Measurements from ENCODE around the gene PRKN.

PRKN gene

DNA sequence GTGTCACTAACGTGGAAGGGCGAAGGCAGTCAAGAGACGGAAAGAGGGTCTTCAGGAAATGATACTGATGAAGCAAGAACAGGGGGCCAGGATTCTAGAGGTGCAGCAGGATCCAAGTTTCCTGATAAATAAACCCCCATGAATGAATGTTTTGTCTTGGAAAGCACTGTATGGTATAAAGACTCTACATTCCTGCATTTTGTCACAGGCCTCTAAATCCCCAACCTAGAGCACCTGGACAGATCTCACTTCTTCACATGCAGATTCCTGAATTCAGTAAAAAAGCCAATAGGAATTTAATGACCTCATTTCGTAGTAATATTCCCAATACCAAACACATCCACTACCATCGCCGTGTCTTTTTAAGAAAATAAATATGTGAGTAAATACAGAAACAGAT is 577.8 kb downstream of the PRKN start:
- TF ChIP-seq POLR2A (IDR thresholded peaks at IDR 0.05; ENCODE audit: low read length) (no peak), GATA1 (IDR thresholded peaks at IDR 0.05; ENCODE audit: low read depth, low read length) (no peak)
- DNase-seq: no peak

DNA sequence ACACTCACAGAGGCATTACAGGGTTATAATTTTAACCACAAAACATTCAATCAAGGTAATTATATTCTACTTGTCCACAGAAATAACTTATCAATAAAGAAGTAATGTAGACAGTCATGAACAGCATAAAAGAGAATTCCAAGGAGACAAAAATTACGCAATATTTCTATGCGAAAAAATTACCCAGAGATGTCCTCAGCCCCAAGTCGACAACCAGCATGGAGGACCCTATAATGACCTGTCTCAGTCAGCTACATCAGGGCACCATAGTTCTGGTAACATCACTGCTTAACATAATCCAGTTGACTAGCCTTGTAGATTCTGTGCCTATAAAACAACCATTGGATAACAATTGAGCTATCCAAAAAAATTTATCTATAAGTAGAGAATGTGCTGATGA is 579.8 kb downstream of the PRKN start:
- DNase-seq: no peak
- TF ChIP-seq POLR2A (IDR thresholded peaks at IDR 0.05; ENCODE audit: low read length) (no peak), GATA1 (IDR thresholded peaks at IDR 0.05; ENCODE audit: low read depth, low read length) (no peak)

DNA sequence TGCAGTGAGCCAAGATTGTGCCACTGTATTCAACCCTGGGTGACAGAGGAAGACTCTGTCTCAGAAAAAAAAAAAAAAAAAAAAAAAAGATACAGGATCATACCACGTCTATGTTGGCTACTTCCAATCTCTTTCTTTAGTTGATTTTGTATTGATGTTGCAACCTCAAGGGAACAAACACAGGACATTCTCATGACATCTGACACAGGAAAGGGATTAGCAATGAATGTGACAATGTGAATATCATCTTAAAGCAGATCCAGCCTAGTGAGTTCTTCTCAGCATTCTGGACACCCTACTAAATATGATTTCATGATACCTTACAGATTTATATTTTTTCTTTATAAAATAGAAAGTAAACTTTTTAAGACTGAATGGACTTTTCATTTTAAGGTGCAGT is 580.3 kb downstream of the PRKN start:
- no peak for TF ChIP-seq GATA1 (IDR thresholded peaks at IDR 0.05; ENCODE audit: low read depth, low read length)
- TF ChIP-seq POLR2A (IDR thresholded peaks at IDR 0.05; ENCODE audit: low read length): no peak
- no peak for DNase-seq

DNA sequence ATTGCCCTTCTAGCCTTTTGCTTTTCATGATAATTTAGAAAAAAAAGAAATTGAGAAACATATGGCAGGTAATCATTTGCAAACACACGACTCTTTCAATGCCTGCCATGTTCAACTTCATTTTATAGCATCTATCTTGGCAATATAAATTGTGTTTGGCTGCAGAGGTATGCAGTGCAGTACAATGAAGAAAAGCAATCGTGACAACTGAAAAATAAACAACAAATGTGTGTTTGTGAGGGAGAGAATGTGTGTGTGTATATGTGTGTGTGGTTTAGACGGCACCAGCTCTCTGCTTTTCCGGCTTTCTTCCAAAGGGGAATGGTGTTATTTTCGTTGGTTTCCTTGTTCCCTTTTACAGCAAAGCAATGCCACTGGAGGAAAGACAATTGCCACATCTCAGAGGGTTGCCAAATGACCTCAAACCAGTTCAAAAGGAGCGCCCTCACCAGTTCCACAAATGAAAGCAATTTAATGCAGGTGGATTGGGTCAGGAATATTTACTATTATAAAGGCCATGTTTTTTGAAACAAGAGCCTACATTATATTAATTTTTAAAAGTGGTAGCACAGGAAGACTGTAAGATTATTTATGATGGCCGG is 587.2 kb downstream of the PRKN start:
- DNase-seq: no peak
- TF ChIP-seq POLR2A (IDR thresholded peaks at IDR 0.05; ENCODE audit: low read length) (no peak), GATA1 (IDR thresholded peaks at IDR 0.05; ENCODE audit: low read depth, low read length) (no peak)

DNA sequence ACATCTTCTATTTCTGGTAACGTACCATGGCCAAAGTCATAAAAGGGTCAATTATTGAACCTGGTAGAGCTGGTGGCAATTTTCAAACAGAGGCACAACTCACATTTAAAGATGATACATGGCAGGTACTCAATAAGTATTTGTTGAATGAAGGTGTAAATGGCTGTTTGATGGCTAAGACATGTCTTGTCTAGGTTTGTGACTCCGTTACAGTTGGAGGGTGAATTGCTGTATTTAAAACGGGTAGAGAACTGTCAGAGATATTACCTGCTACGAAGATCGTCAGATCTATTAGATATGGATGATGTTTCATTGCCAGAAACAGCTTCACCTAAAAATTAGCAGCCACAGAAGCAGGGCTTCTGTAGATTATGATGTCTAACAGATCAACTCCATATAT is 601.9 kb downstream of the PRKN start:
- TF ChIP-seq POLR2A (IDR thresholded peaks at IDR 0.05; ENCODE audit: low read length) (no peak), GATA1 (IDR thresholded peaks at IDR 0.05; ENCODE audit: low read depth, low read length) (no peak)

GRCh38 chr6:162124710-162125435 is 602.7 kb downstream of the PRKN start:
- no peak for DNase-seq
- TF ChIP-seq POLR2A (IDR thresholded peaks at IDR 0.05; ENCODE audit: low read length) (no peak), GATA1 (IDR thresholded peaks at IDR 0.05; ENCODE audit: low read depth, low read length) (no peak)

More for the DNA sequence above, 601.9 kb downstream of the PRKN start:
- no peak for DNase-seq

DNA sequence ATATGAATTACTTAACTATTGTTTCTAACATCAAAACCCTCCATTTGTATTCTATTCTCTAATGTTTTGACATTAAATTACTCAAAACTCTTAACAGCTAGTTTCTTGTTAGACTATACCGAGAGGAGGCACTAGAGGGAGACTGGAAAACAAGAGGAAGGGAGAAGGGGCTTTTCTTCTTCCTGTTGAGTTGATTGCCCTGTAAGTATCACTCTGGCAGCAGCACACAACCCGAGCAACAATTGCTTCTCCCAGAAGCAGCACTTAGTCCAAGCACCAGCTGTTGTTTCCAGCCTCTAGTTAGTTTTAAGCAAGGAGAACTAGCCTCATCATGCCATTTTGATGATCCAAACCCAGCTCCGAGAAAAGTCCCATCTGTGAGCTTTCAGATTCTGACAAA is 603.8 kb downstream of the PRKN start:
- TF ChIP-seq POLR2A (IDR thresholded peaks at IDR 0.05; ENCODE audit: low read length) (no peak), GATA1 (IDR thresholded peaks at IDR 0.05; ENCODE audit: low read depth, low read length) (no peak)
- no peak for DNase-seq

DNA sequence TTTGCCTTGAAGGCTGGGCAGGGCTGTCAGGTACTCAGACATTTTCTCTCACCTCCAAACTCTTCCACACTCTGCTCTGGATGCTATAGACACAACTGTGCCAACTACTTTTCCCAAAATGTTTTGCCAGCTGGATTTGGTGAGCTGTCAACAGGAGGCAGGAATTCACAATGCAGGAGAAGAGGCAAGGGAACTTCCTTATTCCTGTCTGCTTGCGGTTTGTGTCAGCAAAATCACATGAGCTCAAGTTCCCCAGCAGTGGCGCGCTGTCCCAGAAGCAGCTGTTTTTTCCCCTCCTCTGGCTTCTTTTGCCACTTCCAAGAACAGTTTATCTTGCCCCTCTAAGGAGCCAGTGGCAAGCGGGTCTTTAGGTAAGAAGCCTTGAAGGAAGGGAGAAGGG is 608.2 kb downstream of the PRKN start:
- DNase-seq: no peak
- no peak for TF ChIP-seq POLR2A (IDR thresholded peaks at IDR 0.05; ENCODE audit: low read length)
- no peak for TF ChIP-seq GATA1 (IDR thresholded peaks at IDR 0.05; ENCODE audit: low read depth, low read length)

- no peak for TF ChIP-seq POLR2A (IDR thresholded peaks at IDR 0.05; ENCODE audit: low read length)
- DNase-seq: no peak
These were observed 608.9 kb downstream of the PRKN start for GRCh38 chr6:162118706-162119105.

DNA sequence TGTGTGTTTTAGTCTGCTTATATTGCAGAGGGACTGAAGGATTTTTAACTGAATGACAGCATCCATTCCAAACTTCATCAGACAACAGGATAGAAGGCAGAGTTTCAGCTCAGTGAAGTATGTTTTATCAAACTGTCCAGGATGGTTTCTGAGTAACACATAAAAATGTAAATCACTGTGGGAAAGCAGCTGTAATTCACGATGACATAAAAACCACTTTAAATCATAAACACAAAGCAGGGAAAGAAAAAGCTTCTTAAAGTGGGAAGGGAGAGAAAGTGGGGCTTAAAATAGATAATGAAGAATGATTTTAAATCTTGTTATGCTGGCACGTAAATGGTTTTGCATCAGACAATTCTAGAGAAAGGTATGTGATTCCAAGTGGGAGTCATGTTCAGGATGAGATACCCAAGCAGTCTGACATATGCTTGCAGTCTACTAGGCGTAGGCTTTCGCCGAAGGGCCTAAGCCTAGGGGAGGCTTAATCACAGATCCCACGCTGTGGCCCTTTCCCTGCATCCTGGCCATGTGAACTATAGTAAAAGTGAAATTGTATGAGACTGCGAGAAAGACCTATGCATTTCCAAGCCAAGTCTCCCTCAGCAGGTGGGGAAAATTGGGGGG is 610.6 kb downstream of the PRKN start:
- TF ChIP-seq POLR2A (IDR thresholded peaks at IDR 0.05; ENCODE audit: low read length): no peak
- no peak for DNase-seq

GRCh38 chr6:162109480-162110050 is 618.0 kb downstream of the PRKN start:
- no peak for DNase-seq
- no peak for TF ChIP-seq GATA1 (IDR thresholded peaks at IDR 0.05; ENCODE audit: low read depth, low read length)
- TF ChIP-seq POLR2A (IDR thresholded peaks at IDR 0.05; ENCODE audit: low read length): no peak

DNA sequence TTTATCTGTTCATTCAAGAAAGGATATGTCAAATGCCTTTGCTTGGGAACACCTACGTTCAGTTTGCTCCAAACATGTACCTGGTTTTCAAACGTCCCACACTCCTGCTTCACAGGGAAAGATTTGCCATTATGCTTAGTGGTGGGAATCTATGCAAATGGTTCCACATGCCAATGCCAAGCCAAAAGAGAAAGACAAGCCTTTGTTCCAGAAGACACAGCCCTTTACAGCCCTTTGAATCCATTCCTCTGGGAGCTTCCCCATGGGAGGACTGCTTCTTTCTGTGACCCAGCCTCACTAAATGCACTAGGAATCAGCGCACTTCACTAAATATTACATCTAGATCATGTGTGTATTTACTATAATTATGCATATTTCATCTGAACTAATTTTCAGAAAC is 619.5 kb downstream of the PRKN start:
- TF ChIP-seq POLR2A (IDR thresholded peaks at IDR 0.05; ENCODE audit: low read length) (no peak), GATA1 (IDR thresholded peaks at IDR 0.05; ENCODE audit: low read depth, low read length) (no peak)
- no peak for DNase-seq

GRCh38 chr6:162100096-162100495 is 627.5 kb downstream of the PRKN start:
- no peak for DNase-seq
- no peak for TF ChIP-seq GATA1 (IDR thresholded peaks at IDR 0.05; ENCODE audit: low read depth, low read length)
- TF ChIP-seq POLR2A (IDR thresholded peaks at IDR 0.05; ENCODE audit: low read length): no peak

- peak; percentile 2 to 49 for DNase-seq
- no peak for TF ChIP-seq GATA1 (IDR thresholded peaks at IDR 0.05; ENCODE audit: low read depth, low read length)
- no peak for TF ChIP-seq POLR2A (IDR thresholded peaks at IDR 0.05; ENCODE audit: low read length)
These were observed 627.9 kb downstream of the PRKN start for GRCh38 chr6:162099685-162100084.
